ENCODE data around the gene TST. TPM values are rescaled to one million over a fixed set of nuclear protein-coding genes. Genes with fewer than 3 reads are reported as not detected.

Gene TST
- 1 to 10 TPM; 3.5 to 6.7 TPM for total RNA-seq

GRCh38 chr22:37019309-37020191 is at the start of gene TST, which contains the start of gene MPST:
Gene TST, minus strand, starts transcription at chr22:37019447. Its CDS starts 715 bp downstream, at chr22:37018732.
Gene MPST, plus strand, starts transcription at chr22:37019742. Its CDS starts 95 bp downstream, at chr22:37019837.
- H3K4me3 Mint-ChIP-seq, result peak within 1 kb of the TSS; percentile 88
- H3K27me3 Mint-ChIP-seq (ENCODE audit: low read depth), result peaks cover 12% of the 10 kb centered on the region
- H3K4me1 Mint-ChIP-seq (ENCODE audit: low read depth), result peaks cover 10% of the 10 kb centered on the region
- H3K9me3 Mint-ChIP-seq, result no peaks in the 10 kb centered on the region
- H3K36me3 Mint-ChIP-seq (ENCODE audit: insufficient read depth in 2 of 2), result no peaks in the 10 kb centered on the region
- ATAC-seq (replicated peaks in 1 of 2), result peak; percentile 89 to 92
- H3K27ac Mint-ChIP-seq, result no peak within 1 kb of the TSS
- DNase-seq, result peak; percentile 68 to 70

- DNase-seq, result no peak
- H3K27ac Mint-ChIP-seq, result no peak overlapping the region
- peaks cover 1% of the 10 kb centered on the region in 2 donors for H3K36me3 Mint-ChIP-seq (ENCODE audit: insufficient read depth in 2 of 2)
- ATAC-seq (replicated peaks in 1 of 2), result peak in 1 of 2 donors; percentile 21
- no peak overlapping the region for H3K4me3 Mint-ChIP-seq
- no peaks in the 10 kb centered on the region for H3K4me1 Mint-ChIP-seq (ENCODE audit: low read depth)
- peaks cover 21% of the 10 kb centered on the region for H3K27me3 Mint-ChIP-seq (ENCODE audit: low read depth)
- H3K9me3 Mint-ChIP-seq, result no peaks in the 10 kb centered on the region
Observed at GRCh38 chr22:37068859-37069258, 49.6 kb upstream of the TST start.

- ATAC-seq (replicated peaks in 1 of 2) (no peak), DNase-seq (no peak)
- peaks cover 1% of the 10 kb centered on the region in 2 donors for H3K36me3 Mint-ChIP-seq (ENCODE audit: insufficient read depth in 2 of 2)
- no peak overlapping the region for H3K4me3 Mint-ChIP-seq
- H3K9me3 Mint-ChIP-seq, result no peaks in the 10 kb centered on the region
- H3K4me1 Mint-ChIP-seq (ENCODE audit: low read depth), result no peaks in the 10 kb centered on the region
- H3K27ac Mint-ChIP-seq, result no peak overlapping the region
- peaks cover 21% of the 10 kb centered on the region for H3K27me3 Mint-ChIP-seq (ENCODE audit: low read depth)
Observed at GRCh38 chr22:37067428-37067827, 48.2 kb upstream of the TST start.

- no peak for ATAC-seq (replicated peaks in 1 of 2)
- H3K4me1 Mint-ChIP-seq (ENCODE audit: low read depth), result peaks cover 14% of the 10 kb centered on the region
- no peak overlapping the region for H3K27ac Mint-ChIP-seq
Observed at GRCh38 chr22:37065961-37066360, 46.7 kb upstream of the TST start.

GRCh38 chr22:37065180-37065579 is 45.9 kb upstream of the TST start:
- Mint-ChIP-seq H3K36me3 (ENCODE audit: insufficient read depth in 2 of 2) (peaks cover 1% of the 10 kb centered on the region in 2 donors), H3K27ac (no peak overlapping the region), H3K4me1 (ENCODE audit: low read depth) (peaks cover 22% of the 10 kb centered on the region), H3K4me3 (no peak overlapping the region), H3K27me3 (ENCODE audit: low read depth) (peaks cover 17% of the 10 kb centered on the region), H3K9me3 (no peaks in the 10 kb centered on the region)
- DNase-seq, result no peak
- ATAC-seq (replicated peaks in 1 of 2), result no peak

More at GRCh38 chr22:37065961-37066360, 46.7 kb upstream of the TST start:
- H3K36me3 Mint-ChIP-seq (ENCODE audit: insufficient read depth in 2 of 2), result peaks cover 1 to 2% of the 10 kb centered on the region in 2 donors
- H3K27me3 Mint-ChIP-seq (ENCODE audit: low read depth), result peaks cover 21% of the 10 kb centered on the region
- no peak overlapping the region for H3K4me3 Mint-ChIP-seq
- DNase-seq, result no peak
- no peaks in the 10 kb centered on the region for H3K9me3 Mint-ChIP-seq

GRCh38 chr22:37064553-37064952 is 45.3 kb upstream of the TST start:
- Mint-ChIP-seq H3K27me3 (ENCODE audit: low read depth) (peaks cover 11% of the 10 kb centered on the region), H3K4me1 (ENCODE audit: low read depth) (peaks cover 28% of the 10 kb centered on the region), H3K36me3 (ENCODE audit: insufficient read depth in 2 of 2) (peaks cover 1% of the 10 kb centered on the region in 2 donors), H3K9me3 (no peaks in the 10 kb centered on the region), H3K4me3 (no peak overlapping the region), H3K27ac (no peak overlapping the region)
- no peak for ATAC-seq (replicated peaks in 1 of 2)
- no peak for DNase-seq

GRCh38 chr22:37063431-37064420 is 44.5 kb upstream of the TST start:
- ATAC-seq (replicated peaks in 1 of 2), result no peak
- H3K36me3 Mint-ChIP-seq (ENCODE audit: insufficient read depth in 2 of 2), result peaks cover 1% of the 10 kb centered on the region in 2 donors

GRCh38 chr22:37062702-37063381 is 43.6 kb upstream of the TST start:
- H3K36me3 Mint-ChIP-seq (ENCODE audit: insufficient read depth in 2 of 2), result peaks cover 1% of the 10 kb centered on the region in 2 donors
- DNase-seq, result no peak
- H3K4me3 Mint-ChIP-seq, result no peak overlapping the region
- ATAC-seq (replicated peaks in 1 of 2), result no peak
- no peaks in the 10 kb centered on the region for H3K9me3 Mint-ChIP-seq
- no peak overlapping the region for H3K27ac Mint-ChIP-seq
- H3K27me3 Mint-ChIP-seq (ENCODE audit: low read depth), result no peaks in the 10 kb centered on the region
- peaks cover 28% of the 10 kb centered on the region for H3K4me1 Mint-ChIP-seq (ENCODE audit: low read depth)

More at GRCh38 chr22:37063431-37064420, 44.5 kb upstream of the TST start:
- Mint-ChIP-seq H3K4me3 (no peak overlapping the region), H3K9me3 (no peaks in the 10 kb centered on the region), H3K27ac (no peak overlapping the region), H3K27me3 (ENCODE audit: low read depth) (peaks cover 8% of the 10 kb centered on the region), H3K4me1 (ENCODE audit: low read depth) (peaks cover 28% of the 10 kb centered on the region)
- no peak for DNase-seq

- no peak for DNase-seq
- H3K4me3 Mint-ChIP-seq, result no peak overlapping the region
- ATAC-seq (replicated peaks in 1 of 2), result no peak
- peaks cover 28% of the 10 kb centered on the region for H3K4me1 Mint-ChIP-seq (ENCODE audit: low read depth)
- no peaks in the 10 kb centered on the region for H3K27me3 Mint-ChIP-seq (ENCODE audit: low read depth)
- H3K36me3 Mint-ChIP-seq (ENCODE audit: insufficient read depth in 2 of 2), result peaks cover 1% of the 10 kb centered on the region in 2 donors
- H3K9me3 Mint-ChIP-seq, result no peaks in the 10 kb centered on the region
- H3K27ac Mint-ChIP-seq, result no peak overlapping the region
Observed at GRCh38 chr22:37062376-37062675, 43.1 kb upstream of the TST start.

GRCh38 chr22:37061611-37062375 is 42.5 kb upstream of the TST start:
- H3K27me3 Mint-ChIP-seq (ENCODE audit: low read depth), result no peaks in the 10 kb centered on the region
- peak overlapping the region; percentile 52 to 59 for H3K4me3 Mint-ChIP-seq
- peaks cover 28% of the 10 kb centered on the region for H3K4me1 Mint-ChIP-seq (ENCODE audit: low read depth)
- peaks cover 1 to 3% of the 10 kb centered on the region in 2 donors for H3K36me3 Mint-ChIP-seq (ENCODE audit: insufficient read depth in 2 of 2)
- no peak overlapping the region for H3K27ac Mint-ChIP-seq
- ATAC-seq (replicated peaks in 1 of 2) (no peak), DNase-seq (no peak)
- H3K9me3 Mint-ChIP-seq, result no peaks in the 10 kb centered on the region

- H3K27me3 Mint-ChIP-seq (ENCODE audit: low read depth), result no peaks in the 10 kb centered on the region
- H3K4me1 Mint-ChIP-seq (ENCODE audit: low read depth), result peaks cover 28% of the 10 kb centered on the region
- peaks cover 1 to 3% of the 10 kb centered on the region in 2 donors for H3K36me3 Mint-ChIP-seq (ENCODE audit: insufficient read depth in 2 of 2)
- peak overlapping the region; percentile 82 to 88 for H3K4me3 Mint-ChIP-seq
- DNase-seq (peak; percentile 76 to 77), ATAC-seq (replicated peaks in 1 of 2) (peak; percentile 85 to 86)
- no peaks in the 10 kb centered on the region for H3K9me3 Mint-ChIP-seq
- H3K27ac Mint-ChIP-seq, result peak overlapping the region; percentile 55
Observed at GRCh38 chr22:37060801-37061610, 41.8 kb upstream of the TST start.
